Measurements from ENCODE around the gene HLCS.
A peak's percentile ranks its signal among the peaks of the same experiment; 100 is the strongest.

HLCS gene

GRCh38 chr21:36759348-36760083, 207.0 kb downstream of the HLCS start:
- H3K4me3 ChIP-seq (replicated peaks; ENCODE audit: low read depth, low read length), result no peak overlapping the region
- DNase-seq (ENCODE audit: extremely low read depth, low read depth), result no peak
- no peak for TF ChIP-seq CTCF (IDR thresholded peaks at IDR 0.05; ENCODE audit: low read depth, low read length, missing control alignments)

- no peak for TF ChIP-seq CTCF (IDR thresholded peaks at IDR 0.05; ENCODE audit: low read depth, low read length, missing control alignments)
- no peak for DNase-seq (ENCODE audit: extremely low read depth, low read depth)
- no peak overlapping the region for H3K4me3 ChIP-seq (replicated peaks; ENCODE audit: low read depth, low read length)
Observed at GRCh38 chr21:36757196-36757595, 209.3 kb downstream of the HLCS start.

- TF ChIP-seq CTCF (IDR thresholded peaks at IDR 0.05; ENCODE audit: low read depth, low read length, missing control alignments), result no peak
- peak; percentile 14 for DNase-seq (ENCODE audit: extremely low read depth, low read depth)
Observed at GRCh38 chr21:36756527-36756926, 209.9 kb downstream of the HLCS start.

GRCh38 chr21:36754241-36754898, 212.1 kb downstream of the HLCS start:
- DNase-seq (ENCODE audit: extremely low read depth, low read depth), result no peak
- no peak overlapping the region for H3K4me3 ChIP-seq (replicated peaks; ENCODE audit: low read depth, low read length)
- no peak for TF ChIP-seq CTCF (IDR thresholded peaks at IDR 0.05; ENCODE audit: low read depth, low read length, missing control alignments)

More at GRCh38 chr21:36756527-36756926, 209.9 kb downstream of the HLCS start:
- H3K4me3 ChIP-seq (replicated peaks; ENCODE audit: low read depth, low read length), result no peak overlapping the region

GRCh38 chr21:36753556-36753955, 212.9 kb downstream of the HLCS start:
- no peak for TF ChIP-seq CTCF (IDR thresholded peaks at IDR 0.05; ENCODE audit: low read depth, low read length, missing control alignments)
- DNase-seq (ENCODE audit: extremely low read depth, low read depth), result no peak
- no peak overlapping the region for H3K4me3 ChIP-seq (replicated peaks; ENCODE audit: low read depth, low read length)

- no peak overlapping the region for H3K4me3 ChIP-seq (replicated peaks; ENCODE audit: low read depth, low read length)
- no peak for TF ChIP-seq CTCF (IDR thresholded peaks at IDR 0.05; ENCODE audit: low read depth, low read length, missing control alignments)
- DNase-seq (ENCODE audit: extremely low read depth, low read depth), result no peak
Observed at GRCh38 chr21:36751383-36751782, 215.1 kb downstream of the HLCS start.
